Measurements from ENCODE around the gene BCOR.

DNA sequence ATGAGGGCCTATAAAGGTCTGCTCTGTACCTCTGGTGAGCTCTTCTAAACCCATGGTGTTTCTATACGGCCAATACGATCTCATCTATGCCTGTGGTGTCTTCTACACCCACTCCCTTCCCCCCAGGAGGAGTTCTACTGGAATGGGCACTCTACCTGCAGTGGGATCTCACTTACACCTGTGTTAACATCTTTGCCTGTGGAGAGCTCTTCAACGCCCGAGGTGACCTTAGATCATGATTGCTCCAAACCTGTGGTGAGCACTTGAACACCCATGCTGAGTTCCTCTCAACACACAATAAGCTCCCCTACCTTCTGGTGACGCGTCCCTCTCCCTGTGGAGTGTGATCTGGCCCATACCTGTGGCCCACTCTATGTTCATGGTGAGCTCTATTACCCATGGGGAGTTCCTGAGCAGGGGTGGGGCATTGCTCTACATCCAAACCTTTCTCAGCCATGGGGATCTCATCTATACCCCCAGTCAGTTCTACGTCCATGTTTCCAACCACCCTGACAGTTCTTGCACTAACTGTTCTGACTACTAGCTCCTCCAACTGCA, 48.6 kb downstream of the BCOR start:
- TF ChIP-seq POLR2AphosphoS5 (IDR thresholded peaks at IDR 0.05; ENCODE audit: low read depth, low read length) (no peak), TAF1 (IDR thresholded peaks at IDR 0.05; ENCODE audit: borderline replicate concordance, low read depth, low read length) (no peak), POLR2A (IDR thresholded peaks at IDR 0.05; ENCODE audit: low read depth, low read length) (no peak)
